Thyroid gland (tissue), 4 donors: ENCODE data around the gene CD82.

Experiments
- POLR2A ChIP-seq, 2 donors: fragments of 450-650 bp; IDR thresholded peaks; one replicate each; pipeline ENCODE4 v1.6.1; 2017; ENCODE audit warnings: antibody characterized with exemption in 2 of 2, mild to moderate bottlenecking in 2 of 2, moderate library complexity in 1 of 2
- TF ChIP-seq, protein P1 (sequence below), 6 experiments: fragments of 200-600 bp in 3 of 6; fragments of 450-650 bp in 3 of 6; sonication (generic) in 3 of 6; IDR thresholded peaks; one replicate each; pipeline ENCODE4 v1.5.1; 2016 to 2019; ENCODE audit warnings: antibody characterized with exemption in 6 of 6, mild to moderate bottlenecking in 2 of 6, inconsistent platforms in 1 of 6, moderate library complexity in 1 of 6

DNA sequence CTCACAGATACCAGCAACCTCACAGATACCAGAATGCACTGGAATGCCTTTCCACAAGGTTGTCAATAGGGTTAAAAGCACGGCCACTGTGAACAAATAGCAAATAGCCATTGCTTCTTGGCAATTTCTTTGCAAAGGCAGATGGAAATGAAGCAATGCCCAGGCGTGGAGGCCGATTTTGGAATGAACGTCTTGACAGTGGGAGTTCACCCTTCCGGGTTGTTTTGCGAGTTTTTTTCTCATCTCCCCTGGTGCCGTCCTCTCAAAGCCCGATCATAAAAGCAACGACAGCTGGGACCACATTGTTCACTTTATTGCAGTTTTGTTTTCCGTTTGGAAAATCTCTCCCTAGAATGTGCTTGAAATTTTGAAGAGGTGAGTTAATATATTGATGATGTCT, 38.0 kb upstream of the CD82 start:
- TF ChIP-seq, protein P1, sequence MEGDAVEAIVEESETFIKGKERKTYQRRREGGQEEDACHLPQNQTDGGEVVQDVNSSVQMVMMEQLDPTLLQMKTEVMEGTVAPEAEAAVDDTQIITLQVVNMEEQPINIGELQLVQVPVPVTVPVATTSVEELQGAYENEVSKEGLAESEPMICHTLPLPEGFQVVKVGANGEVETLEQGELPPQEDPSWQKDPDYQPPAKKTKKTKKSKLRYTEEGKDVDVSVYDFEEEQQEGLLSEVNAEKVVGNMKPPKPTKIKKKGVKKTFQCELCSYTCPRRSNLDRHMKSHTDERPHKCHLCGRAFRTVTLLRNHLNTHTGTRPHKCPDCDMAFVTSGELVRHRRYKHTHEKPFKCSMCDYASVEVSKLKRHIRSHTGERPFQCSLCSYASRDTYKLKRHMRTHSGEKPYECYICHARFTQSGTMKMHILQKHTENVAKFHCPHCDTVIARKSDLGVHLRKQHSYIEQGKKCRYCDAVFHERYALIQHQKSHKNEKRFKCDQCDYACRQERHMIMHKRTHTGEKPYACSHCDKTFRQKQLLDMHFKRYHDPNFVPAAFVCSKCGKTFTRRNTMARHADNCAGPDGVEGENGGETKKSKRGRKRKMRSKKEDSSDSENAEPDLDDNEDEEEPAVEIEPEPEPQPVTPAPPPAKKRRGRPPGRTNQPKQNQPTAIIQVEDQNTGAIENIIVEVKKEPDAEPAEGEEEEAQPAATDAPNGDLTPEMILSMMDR (IDR thresholded peaks at IDR 0.05): no peak
- no peak for TF ChIP-seq POLR2A (IDR thresholded peaks at IDR 0.05)
